RWPE1 (cell line): Measurements from ENCODE around the gene RPS18.
A peak's percentile ranks its signal among the peaks of the same experiment; 100 is the strongest.

ENCODE experiments used
- CTCF ChIA-PET: fragments of 350-600 bp; sonication (Branson Sonifier 250); formaldehyde crosslinking; extraction: SDS; loops from one replicate; lab custom pipeline; 2021; lab: Yijun Ruan, JAX
- POLR2A ChIA-PET: fragments of 400-600 bp; formaldehyde crosslinking; extraction: SDS; loops from one replicate; lab custom pipeline; 2020; ENCODE audit warnings: antibody characterized with exemption; ENCODE audit not compliant: low non-redundant PET; lab: Yijun Ruan, JAX
- DNase-seq: peaks from one replicate; pipeline ENCODE4 v3.0.0; 2012; ENCODE audit warnings: low spot score
- H3K27ac ChIP-seq: fragments of 450-650 bp; 2 replicates; pipeline ENCODE4 v1.5.1; 2017
- TF ChIP-seq, protein P1 (sequence below): fragments of 450-650 bp; conservative IDR thresholded peaks from 2 replicates; pipeline ENCODE4 v1.5.1; 2017; ENCODE audit warnings: low read depth, mild to moderate bottlenecking

RPS18 gene

DNA sequence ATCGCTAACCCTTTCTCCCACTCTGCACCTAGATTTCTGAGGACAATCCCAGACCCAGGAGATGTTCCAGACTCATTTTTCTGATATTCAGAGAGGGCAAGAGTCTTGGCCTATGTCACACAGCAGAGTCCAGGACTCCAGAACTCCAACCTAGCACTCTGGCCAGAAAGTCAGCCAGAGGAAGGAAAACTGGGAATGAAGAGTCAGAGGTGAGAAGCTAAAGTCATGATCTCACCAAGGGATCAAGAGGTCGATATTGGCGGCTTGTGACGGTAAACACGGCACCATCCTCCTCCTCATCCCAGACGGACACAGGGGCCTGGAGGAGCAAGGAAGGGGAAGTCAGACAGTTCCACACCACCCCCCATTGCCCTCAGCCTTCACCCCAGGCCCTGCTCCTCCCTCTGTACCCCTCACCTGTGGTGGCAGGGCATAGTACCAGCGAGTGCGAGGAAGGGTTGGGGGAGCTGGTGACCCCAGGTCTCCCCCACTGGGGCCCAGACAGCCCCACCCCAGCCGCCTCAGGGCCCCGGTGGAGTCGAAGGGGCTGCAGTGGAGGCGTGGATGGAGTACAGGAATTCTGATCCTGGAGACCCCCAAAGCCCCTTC lies 25.0 kb downstream of the RPS18 start:
- peak overlapping the region; percentile 98 for H3K27ac ChIP-seq
- DNase-seq = no peak
- TF ChIP-seq, protein P1, sequence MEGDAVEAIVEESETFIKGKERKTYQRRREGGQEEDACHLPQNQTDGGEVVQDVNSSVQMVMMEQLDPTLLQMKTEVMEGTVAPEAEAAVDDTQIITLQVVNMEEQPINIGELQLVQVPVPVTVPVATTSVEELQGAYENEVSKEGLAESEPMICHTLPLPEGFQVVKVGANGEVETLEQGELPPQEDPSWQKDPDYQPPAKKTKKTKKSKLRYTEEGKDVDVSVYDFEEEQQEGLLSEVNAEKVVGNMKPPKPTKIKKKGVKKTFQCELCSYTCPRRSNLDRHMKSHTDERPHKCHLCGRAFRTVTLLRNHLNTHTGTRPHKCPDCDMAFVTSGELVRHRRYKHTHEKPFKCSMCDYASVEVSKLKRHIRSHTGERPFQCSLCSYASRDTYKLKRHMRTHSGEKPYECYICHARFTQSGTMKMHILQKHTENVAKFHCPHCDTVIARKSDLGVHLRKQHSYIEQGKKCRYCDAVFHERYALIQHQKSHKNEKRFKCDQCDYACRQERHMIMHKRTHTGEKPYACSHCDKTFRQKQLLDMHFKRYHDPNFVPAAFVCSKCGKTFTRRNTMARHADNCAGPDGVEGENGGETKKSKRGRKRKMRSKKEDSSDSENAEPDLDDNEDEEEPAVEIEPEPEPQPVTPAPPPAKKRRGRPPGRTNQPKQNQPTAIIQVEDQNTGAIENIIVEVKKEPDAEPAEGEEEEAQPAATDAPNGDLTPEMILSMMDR = no peak
- ChIA-PET CTCF (no interaction called here), POLR2A (interaction anchor here (1.1 to 3.6 kb wide), 2 partner anchors 8 to 20 kb away, joined by 4 to 14 read pairs; partner anchors contain the start of genes B3GALT4 and WDR46)

DNA sequence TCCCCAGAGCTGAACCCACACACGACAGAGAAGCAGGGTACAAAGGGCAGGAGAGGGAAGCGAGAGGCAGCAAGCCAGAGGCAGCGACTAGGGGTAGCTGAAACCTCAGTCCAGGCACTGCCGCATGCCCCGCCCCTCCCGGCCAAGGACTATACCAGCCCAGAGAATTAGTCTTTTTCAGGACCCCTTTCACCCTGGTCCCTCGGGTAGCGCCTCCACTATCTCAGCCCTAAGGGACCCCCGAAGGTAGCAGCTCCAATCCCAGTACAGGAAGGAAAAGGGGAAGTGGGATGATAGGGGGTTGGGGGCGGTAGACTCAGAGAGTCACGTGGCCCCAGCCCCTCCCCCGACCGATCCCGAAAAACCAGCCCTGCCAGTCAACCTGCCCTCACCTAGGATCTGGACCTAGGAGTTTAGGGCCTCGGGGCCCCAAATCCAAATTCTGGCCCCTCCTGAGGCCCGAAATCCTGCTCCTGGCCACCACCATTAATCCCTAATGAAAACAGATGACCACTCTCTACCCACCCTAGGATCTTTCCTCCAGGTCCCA lies 25.6 kb downstream of the RPS18 start:
- peak overlapping the region; percentile 98 for H3K27ac ChIP-seq
- peak; percentile 77 for DNase-seq
- TF ChIP-seq, protein P1 = no peak
- POLR2A ChIA-PET = interaction anchor here (1.1 to 3.6 kb wide), 2 partner anchors 9 to 21 kb away, joined by 4 to 14 read pairs; partner anchors contain the start of genes B3GALT4 and WDR46
- CTCF ChIA-PET = no interaction called here

DNA sequence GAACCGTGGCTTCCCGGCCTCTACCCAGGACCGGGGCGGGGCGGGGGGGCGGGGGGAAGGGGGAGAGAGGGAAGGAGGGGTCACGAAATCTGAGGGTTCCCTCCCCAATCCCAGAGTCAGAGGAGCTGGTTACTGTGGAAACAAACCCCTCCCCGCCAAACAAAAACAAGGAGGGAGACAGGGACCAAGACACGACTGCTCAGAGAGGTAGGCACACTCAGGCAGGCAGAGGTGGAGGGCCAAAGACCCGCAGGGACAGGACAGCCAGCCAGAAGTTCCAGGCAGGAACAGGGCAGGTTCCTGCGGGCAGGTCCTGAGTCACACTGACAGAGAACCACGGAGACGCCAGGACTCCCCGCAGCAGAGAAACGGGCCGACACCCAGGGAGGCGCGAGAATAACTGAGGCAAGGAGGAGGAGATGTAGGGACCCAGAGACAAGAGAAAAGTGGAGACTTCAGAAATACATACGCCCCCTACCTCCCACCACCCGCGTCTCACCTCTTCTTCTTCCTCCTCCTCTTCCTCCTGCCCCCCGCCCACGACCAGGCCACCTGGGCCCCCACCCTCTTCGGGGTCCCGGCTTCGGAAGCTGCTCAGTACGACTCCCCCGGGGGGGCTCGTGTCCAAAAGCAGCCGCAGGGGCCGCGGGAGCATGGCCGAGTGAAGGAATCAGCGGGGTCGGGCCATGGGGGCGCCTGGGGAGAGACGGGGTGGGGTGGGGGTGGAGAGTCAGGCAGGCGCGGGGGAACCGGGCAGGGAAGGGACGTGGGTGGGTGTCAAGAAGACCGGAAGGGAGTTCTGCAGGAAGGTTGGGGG lies 26.3 kb downstream of the RPS18 start:
- TF ChIP-seq, protein P1 = no peak
- peak; percentile 93 for DNase-seq
- ChIA-PET CTCF (interaction anchor here (0.6 to 1.3 kb wide), 2 partner anchors 12 to 50 kb away, joined by 3 to 4 read pairs; no protein-coding TSS in a partner anchor), POLR2A (interaction anchor here (1.1 to 3.6 kb wide), 2 partner anchors 9 to 21 kb away, joined by 4 to 14 read pairs; partner anchors contain the start of genes B3GALT4 and WDR46)
- H3K27ac ChIP-seq = peak overlapping the region; percentile 98

DNA sequence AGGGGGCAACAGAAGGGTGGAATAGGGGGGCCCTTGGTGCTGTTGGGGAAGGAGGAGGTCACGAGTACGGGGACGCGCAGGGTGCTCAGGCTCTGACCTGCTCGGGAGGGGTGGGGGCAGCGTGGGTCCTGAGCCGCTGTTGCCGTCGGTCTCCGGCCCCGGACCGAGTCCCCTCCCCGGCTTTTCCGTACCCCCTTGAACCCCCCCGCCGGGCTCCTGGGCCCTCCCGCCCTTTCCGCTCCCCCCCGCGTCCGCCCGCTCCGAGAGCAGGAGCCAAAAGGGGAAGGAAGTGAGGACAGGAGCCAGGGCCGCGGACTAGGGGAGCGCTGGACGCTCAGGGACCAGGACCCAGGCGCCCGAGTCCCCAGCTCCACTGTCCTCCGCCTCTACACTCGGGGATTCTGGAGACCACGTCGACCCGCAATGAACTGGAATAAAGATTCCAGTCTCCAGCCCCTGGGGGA lies 26.9 kb downstream of the RPS18 start, which contains the start of gene RGL2:
TSS of gene RGL2 (minus strand) at position 170 of the 464 bp plus-strand sequence. CDS start 332 bp downstream, outside the sequence.
- H3K27ac ChIP-seq = peak within 1 kb of the TSS; percentile 98
- ChIA-PET CTCF (interaction anchor here (0.6 to 1.7 kb wide), 8 partner anchors 10 to 22 kb away, joined by 3 to 15 read pairs (median 4); partner anchors contain the start of genes B3GALT4 and TAPBP), POLR2A (interaction anchor here (3.6 kb wide), 1 partner anchor 22 kb away, joined by 14 read pairs; the partner anchor contains the start of gene B3GALT4)
- DNase-seq = peak; percentile 47
- TF ChIP-seq, protein P1 = no peak

DNA sequence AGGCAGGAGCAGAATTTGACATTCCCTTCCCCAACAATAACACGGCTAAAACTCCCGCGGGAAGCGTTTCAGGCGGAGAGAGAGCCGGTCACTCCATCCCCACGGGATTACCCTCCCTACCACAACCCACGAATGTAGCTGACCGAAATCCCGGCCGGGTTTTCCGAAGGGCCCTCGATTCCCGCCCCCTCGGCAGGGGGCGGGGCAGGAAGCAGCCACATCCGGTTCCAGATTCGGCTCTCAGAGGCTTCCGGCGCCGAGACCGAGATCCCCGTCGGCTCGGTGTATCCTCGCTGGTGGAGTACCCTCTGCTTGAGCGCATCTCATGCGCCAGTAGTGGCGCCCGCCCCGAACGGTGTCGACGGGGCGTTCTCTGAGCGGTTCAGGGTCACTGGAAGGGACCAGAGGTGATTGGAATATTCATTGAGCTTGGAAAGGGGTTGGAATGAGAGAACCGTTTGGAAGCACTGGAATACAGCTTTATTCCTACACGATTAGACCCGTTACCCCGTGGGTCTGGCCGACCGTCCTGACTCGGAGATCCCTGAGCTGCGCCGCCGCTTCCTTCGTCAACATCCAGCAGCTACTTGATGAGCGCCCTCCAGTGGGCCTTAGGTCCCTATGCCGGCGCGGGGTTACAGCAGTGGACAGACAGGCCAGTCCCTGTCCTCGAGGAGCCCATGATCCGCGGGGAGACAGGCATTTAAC lies 27.5 kb downstream of the RPS18 start:
- CTCF ChIA-PET = interaction anchor here (0.5 to 1.7 kb wide), 10 partner anchors 11 to 298 kb away, joined by 3 to 15 read pairs (median 4); partner anchors contain the start of genes B3GALT4 and TAPBP
- TF ChIP-seq, protein P1 = peak; percentile 84
- DNase-seq = peak; percentile 82
- peak overlapping the region; percentile 98 for H3K27ac ChIP-seq
- POLR2A ChIA-PET = interaction anchor here (3.6 kb wide), 1 partner anchor 22 kb away, joined by 14 read pairs; the partner anchor contains the start of gene B3GALT4
